ENCODE data around the gene DPM3. TPM values are rescaled to one million over a fixed set of nuclear protein-coding genes. Genes with fewer than 3 reads are reported as not detected.

Gene DPM3
- total and polyA plus RNA-seq, 2 of the 13 experiments (the other 11 are each of a cell fraction or from before 2014, with no cell fraction given) = 23.2 to 53.4 TPM

DNA sequence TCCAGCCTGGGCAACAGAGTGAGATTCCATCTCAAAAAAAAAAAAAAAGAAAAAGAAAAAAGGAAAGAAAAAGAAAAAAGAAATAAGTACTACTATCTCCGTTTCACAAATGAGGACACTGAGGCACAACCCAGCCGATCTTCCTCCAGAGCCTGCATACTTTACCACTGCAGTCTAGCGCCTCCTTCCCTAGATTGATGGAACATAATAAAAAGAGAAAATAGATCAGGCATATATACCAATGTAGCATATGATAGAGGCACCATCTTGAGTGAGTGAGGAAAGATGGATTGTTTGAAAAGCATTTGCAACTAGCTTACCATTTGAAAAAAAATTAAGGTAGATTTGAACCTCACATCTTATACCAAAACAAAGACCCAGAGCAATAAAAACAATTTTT, 5.2 kb upstream of the DPM3 start:
- DNase-seq (ENCODE audit: low spot score) (no peak), ATAC-seq (no peak), FAIRE-seq (no peak)
- H3K9me3 ChIP-seq (ENCODE audit: low read length) = no peaks in the 10 kb centered on the region
- intact Hi-C loops (cut with micrococcal nuclease; ENCODE audit: unreplicated experiment) = no loop called here
- H3K4me2 ChIP-seq (ENCODE audit: low read depth, low read length) = no peak overlapping the region
- peaks cover 0 to 7% of the 10 kb centered on the region in 2 experiments; a peak in 1 of 5 replicates for H3K27me3 ChIP-seq (ENCODE audit: control insufficient read depth in 1 of 2, insufficient read depth in 2 of 2, low read length in 2 of 2)
- in situ Hi-C loops (cut with HindIII; ENCODE audit: extremely low pct_ligation_motif_present, low pct_unique_long_range_greater_than_20kb) = no loop called here
- POLR2A ChIA-PET = interaction anchor here (1.2 kb wide), 1 partner anchor 10 kb away, joined by 4 read pairs; the partner anchor contains the start of gene SLC50A1
- no peak overlapping the region for H3K4me3 ChIP-seq (replicated peaks in 1 of 3; ENCODE audit: insufficient read depth in 1 of 3, low read depth in 2 of 3, low read length in 3 of 3)
- CTCF ChIA-PET (ENCODE audit: low intra/inter-chr PET ratio, low total read pairs) = no interaction called here
- no peaks in the 10 kb centered on the region for H3K79me2 ChIP-seq (ENCODE audit: insufficient read depth, low read length)
- H3K27ac ChIP-seq (ENCODE audit: extremely low read length, insufficient read depth, low read length) = no peak overlapping the region
- 67% methylated on average over 3 of the region's 3 CpGs for WGBS (ENCODE audit: low lambda C conversion rate)
- TF ChIP-seq, protein P1, sequence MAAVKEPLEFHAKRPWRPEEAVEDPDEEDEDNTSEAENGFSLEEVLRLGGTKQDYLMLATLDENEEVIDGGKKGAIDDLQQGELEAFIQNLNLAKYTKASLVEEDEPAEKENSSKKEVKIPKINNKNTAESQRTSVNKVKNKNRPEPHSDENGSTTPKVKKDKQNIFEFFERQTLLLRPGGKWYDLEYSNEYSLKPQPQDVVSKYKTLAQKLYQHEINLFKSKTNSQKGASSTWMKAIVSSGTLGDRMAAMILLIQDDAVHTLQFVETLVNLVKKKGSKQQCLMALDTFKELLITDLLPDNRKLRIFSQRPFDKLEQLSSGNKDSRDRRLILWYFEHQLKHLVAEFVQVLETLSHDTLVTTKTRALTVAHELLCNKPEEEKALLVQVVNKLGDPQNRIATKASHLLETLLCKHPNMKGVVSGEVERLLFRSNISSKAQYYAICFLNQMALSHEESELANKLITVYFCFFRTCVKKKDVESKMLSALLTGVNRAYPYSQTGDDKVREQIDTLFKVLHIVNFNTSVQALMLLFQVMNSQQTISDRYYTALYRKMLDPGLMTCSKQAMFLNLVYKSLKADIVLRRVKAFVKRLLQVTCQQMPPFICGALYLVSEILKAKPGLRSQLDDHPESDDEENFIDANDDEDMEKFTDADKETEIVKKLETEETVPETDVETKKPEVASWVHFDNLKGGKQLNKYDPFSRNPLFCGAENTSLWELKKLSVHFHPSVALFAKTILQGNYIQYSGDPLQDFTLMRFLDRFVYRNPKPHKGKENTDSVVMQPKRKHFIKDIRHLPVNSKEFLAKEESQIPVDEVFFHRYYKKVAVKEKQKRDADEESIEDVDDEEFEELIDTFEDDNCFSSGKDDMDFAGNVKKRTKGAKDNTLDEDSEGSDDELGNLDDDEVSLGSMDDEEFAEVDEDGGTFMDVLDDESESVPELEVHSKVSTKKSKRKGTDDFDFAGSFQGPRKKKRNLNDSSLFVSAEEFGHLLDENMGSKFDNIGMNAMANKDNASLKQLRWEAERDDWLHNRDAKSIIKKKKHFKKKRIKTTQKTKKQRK (IDR thresholded peaks at IDR 0.05; ENCODE audit: low read length) = no peak
- no peak for TF ChIP-seq SNAI1 (CRISPR knock-in tag; IDR thresholded peaks at IDR 0.05; ENCODE audit: borderline replicate concordance)
- TF ChIP-seq, protein P2, sequence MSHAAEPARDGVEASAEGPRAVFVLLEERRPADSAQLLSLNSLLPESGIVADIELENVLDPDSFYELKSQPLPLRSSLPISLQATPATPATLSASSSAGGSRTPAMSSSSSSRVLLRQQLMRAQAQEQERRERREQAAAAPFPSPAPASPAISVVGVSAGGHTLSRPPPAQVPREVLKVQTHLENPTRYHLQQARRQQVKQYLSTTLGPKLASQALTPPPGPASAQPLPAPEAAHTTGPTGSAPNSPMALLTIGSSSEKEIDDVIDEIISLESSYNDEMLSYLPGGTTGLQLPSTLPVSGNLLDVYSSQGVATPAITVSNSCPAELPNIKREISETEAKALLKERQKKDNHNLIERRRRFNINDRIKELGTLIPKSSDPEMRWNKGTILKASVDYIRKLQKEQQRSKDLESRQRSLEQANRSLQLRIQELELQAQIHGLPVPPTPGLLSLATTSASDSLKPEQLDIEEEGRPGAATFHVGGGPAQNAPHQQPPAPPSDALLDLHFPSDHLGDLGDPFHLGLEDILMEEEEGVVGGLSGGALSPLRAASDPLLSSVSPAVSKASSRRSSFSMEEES (CRISPR knock-in tag; IDR thresholded peaks at IDR 0.05) = no peak
- no peak for TF ChIP-seq TMF1 (CRISPR knock-in tag; IDR thresholded peaks at IDR 0.05; ENCODE audit: low read depth)
- TF ChIP-seq TP53 (CRISPR knock-in tag; conservative IDR thresholded peaks at IDR 0.05) = no peak
- TF ChIP-seq, protein P3, sequence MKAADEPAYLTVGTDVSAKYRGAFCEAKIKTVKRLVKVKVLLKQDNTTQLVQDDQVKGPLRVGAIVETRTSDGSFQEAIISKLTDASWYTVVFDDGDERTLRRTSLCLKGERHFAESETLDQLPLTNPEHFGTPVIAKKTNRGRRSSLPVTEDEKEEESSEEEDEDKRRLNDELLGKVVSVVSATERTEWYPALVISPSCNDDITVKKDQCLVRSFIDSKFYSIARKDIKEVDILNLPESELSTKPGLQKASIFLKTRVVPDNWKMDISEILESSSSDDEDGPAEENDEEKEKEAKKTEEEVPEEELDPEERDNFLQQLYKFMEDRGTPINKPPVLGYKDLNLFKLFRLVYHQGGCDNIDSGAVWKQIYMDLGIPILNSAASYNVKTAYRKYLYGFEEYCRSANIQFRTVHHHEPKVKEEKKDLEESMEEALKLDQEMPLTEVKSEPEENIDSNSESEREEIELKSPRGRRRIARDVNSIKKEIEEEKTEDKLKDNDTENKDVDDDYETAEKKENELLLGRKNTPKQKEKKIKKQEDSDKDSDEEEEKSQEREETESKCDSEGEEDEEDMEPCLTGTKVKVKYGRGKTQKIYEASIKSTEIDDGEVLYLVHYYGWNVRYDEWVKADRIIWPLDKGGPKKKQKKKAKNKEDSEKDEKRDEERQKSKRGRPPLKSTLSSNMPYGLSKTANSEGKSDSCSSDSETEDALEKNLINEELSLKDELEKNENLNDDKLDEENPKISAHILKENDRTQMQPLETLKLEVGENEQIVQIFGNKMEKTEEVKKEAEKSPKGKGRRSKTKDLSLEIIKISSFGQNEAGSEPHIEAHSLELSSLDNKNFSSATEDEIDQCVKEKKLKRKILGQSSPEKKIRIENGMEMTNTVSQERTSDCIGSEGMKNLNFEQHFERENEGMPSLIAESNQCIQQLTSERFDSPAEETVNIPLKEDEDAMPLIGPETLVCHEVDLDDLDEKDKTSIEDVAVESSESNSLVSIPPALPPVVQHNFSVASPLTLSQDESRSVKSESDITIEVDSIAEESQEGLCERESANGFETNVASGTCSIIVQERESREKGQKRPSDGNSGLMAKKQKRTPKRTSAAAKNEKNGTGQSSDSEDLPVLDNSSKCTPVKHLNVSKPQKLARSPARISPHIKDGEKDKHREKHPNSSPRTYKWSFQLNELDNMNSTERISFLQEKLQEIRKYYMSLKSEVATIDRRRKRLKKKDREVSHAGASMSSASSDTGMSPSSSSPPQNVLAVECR (CRISPR knock-in tag; IDR thresholded peaks at IDR 0.05; ENCODE audit: borderline replicate concordance) = no peak
- no peak for TF ChIP-seq ZNF563 (CRISPR knock-in tag; IDR thresholded peaks at IDR 0.05)
- TF ChIP-seq ZBTB38 (CRISPR knock-in tag; IDR thresholded peaks at IDR 0.05) = no peak
- TF ChIP-seq KDM3A (CRISPR knock-in tag; IDR thresholded peaks at IDR 0.05; ENCODE audit: low read depth) = no peak
- no peak for TF ChIP-seq NFE2 (CRISPR knock-in tag; IDR thresholded peaks at IDR 0.05)
- TF ChIP-seq, protein P4, sequence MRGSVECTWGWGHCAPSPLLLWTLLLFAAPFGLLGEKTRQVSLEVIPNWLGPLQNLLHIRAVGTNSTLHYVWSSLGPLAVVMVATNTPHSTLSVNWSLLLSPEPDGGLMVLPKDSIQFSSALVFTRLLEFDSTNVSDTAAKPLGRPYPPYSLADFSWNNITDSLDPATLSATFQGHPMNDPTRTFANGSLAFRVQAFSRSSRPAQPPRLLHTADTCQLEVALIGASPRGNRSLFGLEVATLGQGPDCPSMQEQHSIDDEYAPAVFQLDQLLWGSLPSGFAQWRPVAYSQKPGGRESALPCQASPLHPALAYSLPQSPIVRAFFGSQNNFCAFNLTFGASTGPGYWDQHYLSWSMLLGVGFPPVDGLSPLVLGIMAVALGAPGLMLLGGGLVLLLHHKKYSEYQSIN (CRISPR knock-in tag; IDR thresholded peaks at IDR 0.05; ENCODE audit: borderline replicate concordance) = no peak
- TF ChIP-seq ZNF7 (CRISPR knock-in tag; IDR thresholded peaks at IDR 0.05) = no peak
- no peak overlapping the region for H2AFZ ChIP-seq (ENCODE audit: low read length)
- BruUV-seq (replicated peaks) = no TSS peak
- H3K36me3 ChIP-seq (replicated peaks in 1 of 2; ENCODE audit: control insufficient read depth in 1 of 2, insufficient read depth in 2 of 2, low read length in 2 of 2) = no peaks in the 10 kb centered on the region
- H4K20me1 ChIP-seq (ENCODE audit: insufficient read depth, low read length) = no peaks in the 10 kb centered on the region
- H3K4me1 ChIP-seq (ENCODE audit: insufficient read depth, low read length) = peaks cover 6% of the 10 kb centered on the region; the same call in 1 of the 2 replicates
- H3K9ac ChIP-seq (ENCODE audit: insufficient read depth, low read depth, low read length) = no peak overlapping the region
